MM.1S (cell line): ENCODE results near the gene STON2.

Experiments used
- CTCF ChIP-seq: fragments of 300-600 bp; sonication (generic); IDR thresholded peaks from 2 replicates; pipeline ENCODE4 v1.5.1; 2016; ENCODE audit warnings: antibody characterized with exemption, low read length, mixed read lengths
- EZH2 ChIP-seq: fragments of 300-600 bp; sonication (generic); optimal IDR thresholded peaks from 2 replicates; pipeline ENCODE3; 2017; ENCODE audit warnings: low read depth, mild to moderate bottlenecking, antibody characterized with exemption, low read length, mixed read lengths

GRCh38 chr14:81245771-81246170 lies 154.4 kb downstream of the STON2 start:
- TF ChIP-seq CTCF (no peak), EZH2 (no peak)
